Measurements from ENCODE around the gene CYLC1.

DNA sequence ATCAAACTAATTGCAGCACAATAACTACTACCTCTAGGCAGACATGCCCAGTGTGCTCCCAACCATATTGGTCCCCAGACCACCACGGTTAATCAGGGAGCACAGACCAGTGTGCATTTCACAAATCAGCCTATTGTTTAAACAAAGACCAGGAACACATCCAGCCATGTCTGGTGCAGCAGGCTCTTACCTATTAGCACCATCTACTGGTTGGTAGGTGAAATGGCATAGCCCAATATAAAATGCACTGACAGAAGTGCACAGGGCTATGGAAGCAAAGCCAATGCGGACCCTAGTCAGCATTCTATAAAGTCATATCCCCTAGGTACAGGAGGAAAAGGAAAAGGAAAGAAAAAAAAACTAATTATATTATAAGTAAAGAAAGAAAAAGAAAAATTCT, 15.5 kb upstream of the CYLC1 start:
- no peak for TF ChIP-seq PATZ1 (CRISPR knock-in tag; IDR thresholded peaks at IDR 0.05; ENCODE audit: borderline replicate concordance)
- no peak for TF ChIP-seq CREB5 (CRISPR knock-in tag; IDR thresholded peaks at IDR 0.05; ENCODE audit: low read depth)
- no peak for TF ChIP-seq RARB (CRISPR knock-in tag; IDR thresholded peaks at IDR 0.05)
- no peak for TF ChIP-seq ESRRG (CRISPR knock-in tag; IDR thresholded peaks at IDR 0.05)
